IMR-90 (cell line): Measurements from ENCODE around the gene ALPP. TPM values are rescaled to one million over a fixed set of nuclear protein-coding genes. Genes with fewer than 3 reads are reported as not detected.

Experiments used
- ATAC-seq: fragments of 200-7000 bp; cut with Tn5 transposase; 2 replicates; pipeline ENCODE4 v1.9.1; 2020; ENCODE audit warnings: low read depth, mild to moderate bottlenecking, moderate library complexity
- BruUV-seq: library from RNA; stranded (reverse); fragments of 400-500 nt; replicated peaks from 2 replicates; lab custom pipeline; 2021; lab: Mats Ljungman, UMichigan
- CTCF ChIA-PET: fragments of 300-600 bp; formaldehyde crosslinking; extraction: SDS; loops from one replicate; lab custom pipeline; 2021; ENCODE audit warnings: antibody characterized with exemption; lab: Yijun Ruan, JAX
- POLR2A ChIA-PET: fragments of 300-600 bp; sonication (Branson Sonifier 250); formaldehyde crosslinking; loops from one replicate; lab custom pipeline; 2022; ENCODE audit warnings: antibody characterized with exemption; ENCODE audit not compliant: unreplicated experiment; lab: Charles Lee
- DNase-seq: peaks from one replicate; pipeline ENCODE4 v3.0.0; 2013
- H2AFZ ChIP-seq: replicated peaks from 2 replicates; pipeline ENCODE3; 2013; ENCODE audit warnings: low read length, mild to moderate bottlenecking; ENCODE audit not compliant: poor library complexity
- H2AK5ac ChIP-seq: 2 replicates; pipeline ENCODE4 v1.6.1; 2013; ENCODE audit warnings: low read depth, low read length, inconsistent platforms
- H2AK9ac ChIP-seq: replicated peaks from 2 replicates; pipeline ENCODE3; 2013; ENCODE audit warnings: mild to moderate bottlenecking, low read depth, low read length, moderate library complexity; ENCODE audit not compliant: poor library complexity
- H2BK120ac ChIP-seq: 2 replicates; pipeline ENCODE4 v1.6.1; 2013; ENCODE audit warnings: low read depth, low read length, inconsistent platforms
- H2BK15ac ChIP-seq: 3 replicates; pipeline ENCODE4 v1.6.1; 2013; ENCODE audit warnings: low read depth, low read length, inconsistent platforms
- H2BK20ac ChIP-seq: 2 replicates; pipeline ENCODE4 v1.6.1; 2013; ENCODE audit warnings: low read depth, mild to moderate bottlenecking, inconsistent platforms, low read length, moderate library complexity
- H2BK5ac ChIP-seq: 2 replicates; pipeline ENCODE4 v1.6.1; 2013; ENCODE audit warnings: mild to moderate bottlenecking, low read depth, low read length, inconsistent platforms; ENCODE audit not compliant: poor library complexity, severe bottlenecking
- H3K14ac ChIP-seq: replicated peaks from 2 replicates; pipeline ENCODE4 v1.6.1; 2013; ENCODE audit warnings: low read depth, low read length, inconsistent platforms
- H3K18ac ChIP-seq: 2 replicates; pipeline ENCODE4 v1.6.1; 2013; ENCODE audit warnings: low read depth, low read length, control low read depth
- H3K23ac ChIP-seq: 2 replicates; pipeline ENCODE4 v1.6.1; 2013; ENCODE audit warnings: low read depth, low read length, inconsistent platforms
- H3K27ac ChIP-seq: 2 replicates; pipeline ENCODE4 v1.5.1; 2013; ENCODE audit warnings: mild to moderate bottlenecking, control low read depth, low read length; ENCODE audit not compliant: insufficient read depth
- H3K27me3 ChIP-seq: 2 replicates; pipeline ENCODE4 v1.6.1; 2013; ENCODE audit warnings: low read length; ENCODE audit not compliant: control insufficient read depth, insufficient read depth
- H3K36me3 ChIP-seq: 2 replicates; pipeline ENCODE4 v1.6.1; 2013; ENCODE audit warnings: low read length, mixed read lengths; ENCODE audit not compliant: control insufficient read depth, insufficient read depth
- H3K4ac ChIP-seq: 2 replicates; pipeline ENCODE4 v1.6.1; 2013; ENCODE audit warnings: low read depth, low read length, inconsistent platforms
- H3K4me1 ChIP-seq: 2 replicates; pipeline ENCODE4 v1.6.1; 2013; ENCODE audit warnings: low read length, mixed read lengths; ENCODE audit not compliant: control insufficient read depth, insufficient read depth
- H3K4me2 ChIP-seq: 2 replicates; pipeline ENCODE4 v1.6.1; 2013; ENCODE audit warnings: low read depth, mild to moderate bottlenecking, control low read depth, low read length, moderate library complexity
- H3K4me3 ChIP-seq: 2 replicates; pipeline ENCODE4 v1.5.1; 2013; ENCODE audit warnings: low read depth, mild to moderate bottlenecking, control low read depth, low read length, moderate library complexity; ENCODE audit not compliant: insufficient read depth
- H3K56ac ChIP-seq: 2 replicates; pipeline ENCODE4 v1.6.1; 2013; ENCODE audit warnings: low read length, inconsistent platforms; ENCODE audit not compliant: insufficient read depth; ENCODE audit errors: extremely low read depth
- H3K79me1 ChIP-seq, 2 experiments: 2 replicates each; pipeline ENCODE4 v1.6.1; 2013; ENCODE audit warnings: low read length in 2 of 2, inconsistent platforms in 1 of 2, low read depth in 1 of 2
- H3K9ac ChIP-seq: 2 replicates; pipeline ENCODE4 v1.6.1; 2013; ENCODE audit warnings: low read depth, low read length, control low read depth
- H3K9me1 ChIP-seq: 2 replicates; pipeline ENCODE4 v1.6.1; 2013; ENCODE audit warnings: low read length, inconsistent platforms; ENCODE audit not compliant: insufficient read depth
- H3K9me3 ChIP-seq: 2 replicates; pipeline ENCODE4 v1.6.1; 2013; ENCODE audit warnings: low read length; ENCODE audit not compliant: control insufficient read depth, insufficient read depth
- H4K20me1 ChIP-seq: 2 replicates; pipeline ENCODE4 v1.6.1; 2013; ENCODE audit warnings: low read length, inconsistent platforms; ENCODE audit not compliant: insufficient read depth
- H4K5ac ChIP-seq: 2 replicates; pipeline ENCODE4 v1.6.1; 2013; ENCODE audit warnings: mild to moderate bottlenecking, low read depth, low read length, control low read depth
- H4K8ac ChIP-seq, 2 experiments: 2 replicates each; pipeline ENCODE4 v1.6.1; 2013; ENCODE audit warnings: low read depth in 2 of 2, low read length in 2 of 2, control low read depth in 1 of 2, inconsistent platforms in 1 of 2
- H4K91ac ChIP-seq: 2 replicates; pipeline ENCODE4 v1.6.1; 2013; ENCODE audit warnings: low read depth, low read length, inconsistent platforms; ENCODE audit not compliant: insufficient read depth
- RFX5 ChIP-seq: IDR thresholded peaks from 2 replicates; pipeline ENCODE4 v1.8.0; 2012; ENCODE audit warnings: low read depth, mild to moderate bottlenecking, low read length, moderate library complexity
- WGBS, 2 experiments: methylation state at CpG; one replicate each; pipeline versions ENCODE4 v1.1.5 to v1.1.7; 2013; ENCODE audit warnings: missing lambda C conversion rate in 2 of 2; ENCODE audit not compliant: insufficient read length in 1 of 2; ENCODE audit errors: extremely low coverage in 2 of 2; 5-methylcytosine and 5-hydroxymethylcytosine counted together
- dilution Hi-C: fragments of 300-500 bp; cut with HindIII; formaldehyde crosslinking; loops from one replicate; pipeline ENCODE4 v1.14.3; 2018; ENCODE audit warnings: low sequenced_read_pairs; ENCODE audit not compliant: unreplicated experiment
- in situ Hi-C: fragments of 300-500 bp; cut with MboI; formaldehyde crosslinking; loops from 3 replicates; pipeline ENCODE4 v1.14.3; 2019; ENCODE audit warnings: low sequenced_read_pairs, inconsistent platforms, mixed read lengths
- intact Hi-C: fragments of 100-400 bp; cut with micrococcal nuclease; formaldehyde crosslinking; loops from 2 replicates; pipeline ENCODE4 v1.10.0; 2022
- polyA plus RNA-seq, 3 experiments: library from polyadenylated mRNA; depleted of rRNA; stranded (reverse); fragments of >200 nt; gene quantifications; 2 replicates each; pipeline ENCODE4 v1.2.3, GENCODE V29; 2012; ENCODE audit warnings: low replicate concordance in 1 of 3
- total RNA-seq: library from RNA; depleted of rRNA; stranded (reverse); fragments of >200 nt; gene quantifications from 2 replicates; pipeline ENCODE4 v1.2.3, GENCODE V29; 2012
- TF ChIP-seq, protein P1 (sequence below): conservative IDR thresholded peaks from 2 replicates; pipeline ENCODE4 v1.5.1; 2012; ENCODE audit warnings: mild to moderate bottlenecking, low read depth, low read length, improper control_type of control experiment

The ALPP gene
- total and polyA plus RNA-seq, 2 of the 4 experiments (the other 2 are of a cell fraction) = not detected

DNA sequence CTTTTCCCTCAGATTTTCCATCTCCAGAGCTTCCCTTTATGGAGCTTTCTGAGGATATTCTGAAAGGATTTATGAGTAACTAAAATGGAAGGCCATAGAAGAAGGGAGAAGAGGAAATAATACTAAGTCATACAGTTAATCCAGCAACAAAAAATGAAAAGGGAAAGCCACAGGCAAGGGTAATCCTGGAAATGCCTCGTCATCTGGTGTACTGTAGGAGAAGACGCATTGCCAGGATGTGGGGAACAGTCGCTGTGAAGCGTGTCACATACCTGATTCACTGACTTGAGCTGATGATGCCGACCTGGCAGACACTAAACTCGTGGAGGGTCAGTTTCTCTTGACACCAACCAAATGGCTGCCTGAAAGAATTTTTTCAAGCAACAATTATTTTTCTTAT, 34.7 kb upstream of the ALPP start:
- Histone ChIP-seq H2BK5ac (no peak overlapping the region), H2AK9ac (no peak overlapping the region), H3K9me1 (no peaks in the 10 kb centered on the region), H3K4me2 (no peak overlapping the region), H3K9ac (no peak overlapping the region), H4K91ac (no peak overlapping the region), H2BK15ac (no peak overlapping the region), H3K4me3 (no peak overlapping the region), H4K8ac (no peak overlapping the region), H3K4me1 (no peaks in the 10 kb centered on the region), H3K36me3 (no peaks in the 10 kb centered on the region), H4K5ac (no peak overlapping the region), H3K27me3 (peaks cover 4% of the 10 kb centered on the region), H3K27ac (no peak overlapping the region), H2BK120ac (no peak overlapping the region), H2AK5ac (no peak overlapping the region), H3K14ac (no peak overlapping the region), H3K18ac (no peak overlapping the region), H3K9me3 (no peaks in the 10 kb centered on the region), H2AFZ (no peak overlapping the region), H3K4ac (no peak overlapping the region), H3K56ac (no peak overlapping the region), H4K20me1 (no peaks in the 10 kb centered on the region), H3K23ac (no peak overlapping the region), H2BK20ac (no peak overlapping the region), H3K79me1 (no peaks in the 10 kb centered on the region)
- ChIA-PET CTCF (no interaction called here), POLR2A (no interaction called here)
- intact Hi-C loops = no loop called here
- WGBS, 2 experiments = no CpG with 5 or more reads among the region's 6 CpGs
- in situ Hi-C loops = no loop called here
- TF ChIP-seq, protein P1, sequence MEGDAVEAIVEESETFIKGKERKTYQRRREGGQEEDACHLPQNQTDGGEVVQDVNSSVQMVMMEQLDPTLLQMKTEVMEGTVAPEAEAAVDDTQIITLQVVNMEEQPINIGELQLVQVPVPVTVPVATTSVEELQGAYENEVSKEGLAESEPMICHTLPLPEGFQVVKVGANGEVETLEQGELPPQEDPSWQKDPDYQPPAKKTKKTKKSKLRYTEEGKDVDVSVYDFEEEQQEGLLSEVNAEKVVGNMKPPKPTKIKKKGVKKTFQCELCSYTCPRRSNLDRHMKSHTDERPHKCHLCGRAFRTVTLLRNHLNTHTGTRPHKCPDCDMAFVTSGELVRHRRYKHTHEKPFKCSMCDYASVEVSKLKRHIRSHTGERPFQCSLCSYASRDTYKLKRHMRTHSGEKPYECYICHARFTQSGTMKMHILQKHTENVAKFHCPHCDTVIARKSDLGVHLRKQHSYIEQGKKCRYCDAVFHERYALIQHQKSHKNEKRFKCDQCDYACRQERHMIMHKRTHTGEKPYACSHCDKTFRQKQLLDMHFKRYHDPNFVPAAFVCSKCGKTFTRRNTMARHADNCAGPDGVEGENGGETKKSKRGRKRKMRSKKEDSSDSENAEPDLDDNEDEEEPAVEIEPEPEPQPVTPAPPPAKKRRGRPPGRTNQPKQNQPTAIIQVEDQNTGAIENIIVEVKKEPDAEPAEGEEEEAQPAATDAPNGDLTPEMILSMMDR = no peak
- TF ChIP-seq RFX5 = no peak
- dilution Hi-C loops = no loop called here
- DNase-seq (no peak), ATAC-seq (no peak)
- BruUV-seq = no TSS peak
